Transverse colon (tissue), 4 donors: ENCODE data around the gene GALNT1. TPM values are rescaled to one million over a fixed set of nuclear protein-coding genes. Genes with fewer than 3 reads are reported as not detected.

Experiments used
- DNase-seq: peaks from one replicate; pipeline ENCODE4 v3.0.0-alpha.2; 2019
- H3K27ac ChIP-seq, 4 donors: fragments of 200-600 bp; sonication (generic); 2 replicates each; pipeline ENCODE4 v1.5.1; 2016 to 2018; ENCODE audit warnings: inconsistent platforms in 4 of 4
- H3K27me3 ChIP-seq: fragments of 200-600 bp; sonication (generic); 2 replicates; pipeline ENCODE4 v1.5.1; 2017; ENCODE audit warnings: inconsistent platforms
- H3K36me3 ChIP-seq, 4 donors: fragments of 200-600 bp; sonication (generic); 2 replicates each; pipeline ENCODE4 v1.5.1; 2017 to 2019; ENCODE audit warnings: inconsistent platforms in 4 of 4
- H3K4me1 ChIP-seq, 4 donors: fragments of 200-600 bp; sonication (generic); 2 replicates each; pipeline ENCODE4 v1.5.1; 2017 to 2020; ENCODE audit warnings: inconsistent platforms in 4 of 4
- H3K4me3 ChIP-seq, 4 donors: fragments of 200-600 bp; sonication (generic); 1 replicate in 1 of 4; 2 replicates in 3 of 4; pipeline versions ENCODE4 v1.5.1 to v1.6.1; 2017 to 2019; ENCODE audit warnings: inconsistent platforms in 4 of 4
- H3K9me3 ChIP-seq, 2 donors: fragments of 200-600 bp; sonication (generic); 2 replicates each; pipeline ENCODE4 v1.5.1; 2017 to 2019; ENCODE audit warnings: inconsistent platforms in 2 of 2
- CTCF ChIP-seq, 5 experiments: fragments of 200-600 bp in 3 of 5; fragments of 450-650 bp in 2 of 5; sonication (generic) in 3 of 5; IDR thresholded peaks; 1 replicate in 2 of 5; 2 replicates in 3 of 5; pipeline ENCODE4 v1.5.1; 2016 to 2017; ENCODE audit warnings: antibody characterized with exemption in 5 of 5, inconsistent platforms in 3 of 5, mild to moderate bottlenecking in 2 of 5, moderate library complexity in 1 of 5
- EP300 ChIP-seq: sonication (generic); formaldehyde crosslinking; IDR thresholded peaks from one replicate; pipeline ENCODE4 v1.6.1; 2017; ENCODE audit warnings: antibody characterized with exemption, low read depth
- POLR2A ChIP-seq: fragments of 450-650 bp; IDR thresholded peaks from one replicate; pipeline ENCODE4 v1.6.1; 2016; ENCODE audit warnings: antibody characterized with exemption, mild to moderate bottlenecking, moderate library complexity
- POLR2AphosphoS5 ChIP-seq, 3 donors: sonication (generic); formaldehyde crosslinking; IDR thresholded peaks; one replicate each; pipeline ENCODE4 v1.6.1; 2016; ENCODE audit warnings: antibody characterized with exemption in 3 of 3
- WGBS, 2 donors: methylation state at CpG; one replicate each; pipeline ENCODE4 v1.1.5; 2018; ENCODE audit warnings: low coverage in 1 of 2; 5-methylcytosine and 5-hydroxymethylcytosine counted together
- in situ Hi-C, 4 donors: fragments of 200-750 bp; cut with MboI; loops; one replicate each; pipeline versions ENCODE4 v1.15.0 to v1.15.1; 2017; ENCODE audit warnings: low sequenced_read_pairs in 3 of 4, low pct_ligation_motif_present in 1 of 4, low pct_unique_long_range_greater_than_20kb in 1 of 4
- intact Hi-C: fragments of 100-400 bp; cut with DNase I; formaldehyde crosslinking; loops from one replicate; pipeline ENCODE4 v1.15.1; 2023; ENCODE audit warnings: low total_unique reads
- total RNA-seq, 4 donors: library from RNA; depleted of rRNA; stranded (reverse); fragments of >200 nt; gene quantifications; one replicate each; pipeline ENCODE4 v1.1.0, GENCODE V29; 2016

Gene GALNT1
- total RNA-seq, 4 donors from 2014 or later: 21.7 to 86.8 (median 57.6) TPM

GRCh38 chr18:35588122-35588521 lies 6.6 kb downstream of the GALNT1 start:
- H3K36me3 ChIP-seq: no peaks in the 10 kb centered on the region
- no peak for DNase-seq
- H3K4me1 ChIP-seq: peaks cover 4 to 12% (median 7%) of the 10 kb centered on the region in 4 donors
- H3K27me3 ChIP-seq: no peaks in the 10 kb centered on the region
- intact Hi-C loops: no loop called here
- H3K9me3 ChIP-seq: peaks cover 0 to 5% of the 10 kb centered on the region in 2 donors
- no peak overlapping the region for H3K27ac ChIP-seq
- no peak for TF ChIP-seq POLR2AphosphoS5 (IDR thresholded peaks at IDR 0.05)
- no peak for TF ChIP-seq POLR2A
- TF ChIP-seq CTCF (IDR thresholded peaks at IDR 0.05): no peak
- H3K4me3 ChIP-seq: no peak overlapping the region
- in situ Hi-C loops: no loop called here
- 86 to 90% methylated on average over 2 to 4 of the region's 4 CpGs for WGBS, 2 donors

GRCh38 chr18:35588995-35589394 lies 7.5 kb downstream of the GALNT1 start:
- DNase-seq: no peak
- WGBS, 2 donors: 87 to 90% methylated on average over 3 to 6 of the region's 6 CpGs
- intact Hi-C loops (no loop called here), in situ Hi-C loops (no loop called here)
- Histone ChIP-seq H3K4me1 (peaks cover 0 to 4% (median 2%) of the 10 kb centered on the region in 4 donors), H3K4me3 (no peak overlapping the region), H3K27ac (no peak overlapping the region), H3K9me3 (peaks cover 0 to 5% of the 10 kb centered on the region in 2 donors), H3K36me3 (no peaks in the 10 kb centered on the region), H3K27me3 (no peaks in the 10 kb centered on the region)
- TF ChIP-seq CTCF (IDR thresholded peaks at IDR 0.05) (peak in 1 of 5 experiments; percentile 9), POLR2AphosphoS5 (IDR thresholded peaks at IDR 0.05) (no peak), POLR2A (no peak)

- intact Hi-C loops: no loop called here
- Histone ChIP-seq H3K27ac (no peak overlapping the region), H3K27me3 (no peaks in the 10 kb centered on the region), H3K4me1 (peaks cover 0 to 4% (median 2%) of the 10 kb centered on the region in 4 donors), H3K9me3 (peaks cover 0 to 5% of the 10 kb centered on the region in 2 donors), H3K36me3 (no peaks in the 10 kb centered on the region), H3K4me3 (no peak overlapping the region)
- TF ChIP-seq POLR2A (no peak), EP300 (no peak), POLR2AphosphoS5 (IDR thresholded peaks at IDR 0.05) (no peak)
- WGBS, 2 donors: 98 to 100% methylated on average over 1 of the region's 1 CpG
- in situ Hi-C loops: no loop called here
- no peak for DNase-seq
Observed at GRCh38 chr18:35589546-35589945, 8.0 kb downstream of the GALNT1 start.

GRCh38 chr18:35590935-35591334 lies 9.4 kb downstream of the GALNT1 start:
- H3K36me3 ChIP-seq: no peaks in the 10 kb centered on the region
- TF ChIP-seq EP300: no peak
- no peak for TF ChIP-seq POLR2A
- TF ChIP-seq CTCF (IDR thresholded peaks at IDR 0.05): no peak
- TF ChIP-seq POLR2AphosphoS5 (IDR thresholded peaks at IDR 0.05): no peak
- DNase-seq: no peak
- no peaks in the 10 kb centered on the region for H3K27me3 ChIP-seq
- peaks cover 0 to 5% of the 10 kb centered on the region in 2 donors for H3K9me3 ChIP-seq
- in situ Hi-C loops: no loop called here
- 80 to 84% methylated on average over 1 of the region's 1 CpG for WGBS, 2 donors
- intact Hi-C loops: no loop called here
- no peak overlapping the region for H3K4me3 ChIP-seq
- no peak overlapping the region for H3K27ac ChIP-seq
- H3K4me1 ChIP-seq: peaks cover 0 to 4% (median 2%) of the 10 kb centered on the region in 4 donors

- H3K9me3 ChIP-seq: peaks cover 0 to 4% of the 10 kb centered on the region in 2 donors
- intact Hi-C loops: no loop called here
- no peak for TF ChIP-seq CTCF (IDR thresholded peaks at IDR 0.05)
- no peak for TF ChIP-seq POLR2A
- no peak for TF ChIP-seq POLR2AphosphoS5 (IDR thresholded peaks at IDR 0.05)
- TF ChIP-seq EP300: no peak
- no peak for DNase-seq
- in situ Hi-C loops: no loop called here
- peaks cover 0 to 4% (median 2%) of the 10 kb centered on the region in 4 donors for H3K4me1 ChIP-seq
- H3K27ac ChIP-seq: no peak overlapping the region
- H3K27me3 ChIP-seq: no peaks in the 10 kb centered on the region
- H3K36me3 ChIP-seq: no peaks in the 10 kb centered on the region
- no peak overlapping the region for H3K4me3 ChIP-seq
Observed at GRCh38 chr18:35592298-35592697, 10.8 kb downstream of the GALNT1 start.
